NCI-H82 treated with DMSO at 0.1 percent for 48 hours (cell line): ENCODE data around the gene SEMA5A.

Source experiments
- DNase-seq: peaks from one replicate; lab custom pipeline; 2025; ENCODE audit not compliant: unreplicated experiment; lab: John Stamatoyannopoulos, UW

Gene SEMA5A

DNA sequence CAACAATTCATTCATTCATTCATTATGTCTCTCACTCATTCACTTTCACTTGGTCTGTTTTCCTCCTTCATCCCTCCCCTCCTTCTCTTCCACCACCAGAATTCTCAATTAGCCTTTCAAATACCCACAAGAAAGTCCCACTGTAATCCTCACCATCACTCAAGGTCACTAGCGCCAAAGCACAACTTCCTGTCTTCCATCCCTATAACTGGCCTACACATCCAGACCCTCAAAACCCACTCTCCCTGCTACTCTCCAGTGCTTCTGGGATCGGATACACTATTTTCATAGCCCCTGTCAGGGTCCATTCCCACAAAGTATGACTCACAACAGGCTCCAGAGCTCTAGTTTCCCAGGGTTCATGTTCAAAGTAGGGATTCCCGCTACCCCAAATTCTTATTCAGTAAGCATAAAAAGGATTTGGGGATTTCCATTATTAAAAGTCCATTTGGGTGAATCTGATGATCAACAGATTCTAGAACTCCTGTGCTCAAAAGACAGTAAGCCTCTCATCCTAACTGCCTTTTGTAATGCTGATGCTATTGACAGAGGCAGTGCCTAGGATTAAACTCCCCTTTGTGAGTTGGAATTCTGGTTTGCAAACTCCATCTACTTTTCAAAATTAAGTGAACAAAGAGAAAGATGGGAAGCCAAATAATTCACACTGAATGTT, 250.9 kb downstream of the SEMA5A start:
- no peak for DNase-seq

DNA sequence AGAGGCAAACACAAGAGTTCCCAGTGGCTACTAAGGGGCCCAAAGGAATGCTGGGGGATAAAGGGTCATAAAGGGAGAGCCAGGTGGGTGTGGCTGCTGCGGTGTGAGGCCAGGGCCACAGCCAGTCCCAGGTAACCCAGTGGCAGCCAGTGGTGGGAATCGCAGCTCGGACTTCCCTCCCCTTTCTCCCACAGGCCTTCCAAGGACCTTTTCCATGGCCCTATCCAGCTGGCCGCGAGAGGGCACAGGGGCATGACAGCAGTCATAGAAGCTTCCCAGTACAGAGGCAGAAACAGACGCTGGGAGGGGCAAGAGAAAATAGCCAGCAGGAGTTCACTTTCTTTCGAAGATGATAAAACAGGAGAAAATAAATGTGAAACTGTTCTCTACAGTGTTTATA, 257.6 kb downstream of the SEMA5A start:
- no peak for DNase-seq

DNA sequence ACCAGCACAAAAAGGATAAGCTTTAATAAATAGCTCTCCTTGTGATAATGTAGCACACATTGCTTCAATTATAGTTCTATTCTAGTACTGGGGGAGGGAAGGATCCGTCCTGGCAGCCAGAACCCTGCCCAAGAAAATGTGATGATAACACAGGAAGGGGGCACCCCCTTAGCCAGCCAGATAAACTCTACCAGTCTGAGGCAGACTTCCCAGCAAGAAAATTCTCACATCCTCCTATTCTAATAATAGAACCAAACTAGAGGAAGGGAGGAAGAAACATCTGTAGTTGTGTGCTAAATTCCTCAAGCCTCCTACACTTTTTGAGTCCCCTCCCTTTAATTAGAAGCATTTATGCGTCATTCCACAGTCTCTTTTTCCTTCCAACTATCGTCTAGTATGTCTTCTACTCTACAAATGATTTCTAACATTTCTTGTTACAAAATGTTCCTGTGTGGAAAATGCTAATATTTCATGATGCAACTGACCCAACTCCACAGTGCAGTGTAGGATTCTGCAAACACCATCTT, 261.0 kb downstream of the SEMA5A start:
- DNase-seq: no peak

DNA sequence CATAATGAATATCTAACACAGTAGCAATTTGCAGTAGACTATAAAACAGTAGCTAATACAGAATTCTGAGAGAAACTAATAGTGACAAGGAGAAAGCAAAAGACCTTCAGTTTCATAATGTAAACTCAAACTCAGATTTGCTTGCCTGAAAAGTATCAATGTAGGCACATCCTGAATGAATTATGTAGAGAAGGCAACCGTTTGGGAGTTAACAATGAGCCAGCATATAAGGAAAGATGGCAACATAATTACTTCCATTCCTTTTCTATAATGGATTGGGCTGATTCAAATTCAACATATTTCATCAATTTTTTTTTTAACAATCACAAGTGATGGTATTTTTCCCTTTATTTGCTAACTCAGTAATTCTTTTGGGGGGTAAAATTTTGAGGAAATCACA, 261.6 kb downstream of the SEMA5A start:
- no peak for DNase-seq

DNA sequence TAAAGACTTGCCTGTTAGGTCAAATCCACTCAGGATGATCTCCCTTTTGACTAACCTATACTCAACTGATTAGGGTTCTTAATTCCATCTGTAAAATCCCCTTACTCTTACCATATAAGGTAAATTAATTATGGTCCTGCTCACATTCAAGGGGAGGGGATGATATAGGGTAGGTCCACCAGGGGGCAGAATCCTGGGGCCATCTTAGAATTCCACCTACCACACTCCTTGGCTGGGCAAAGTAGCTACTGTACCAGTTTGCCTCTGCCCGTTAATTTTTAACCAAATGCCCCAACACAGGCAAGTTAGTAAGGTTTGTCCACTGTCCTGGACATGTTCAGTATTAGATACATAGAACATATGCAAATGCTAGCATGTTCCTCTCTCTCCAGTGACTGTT, 262.4 kb downstream of the SEMA5A start:
- no peak for DNase-seq

DNA sequence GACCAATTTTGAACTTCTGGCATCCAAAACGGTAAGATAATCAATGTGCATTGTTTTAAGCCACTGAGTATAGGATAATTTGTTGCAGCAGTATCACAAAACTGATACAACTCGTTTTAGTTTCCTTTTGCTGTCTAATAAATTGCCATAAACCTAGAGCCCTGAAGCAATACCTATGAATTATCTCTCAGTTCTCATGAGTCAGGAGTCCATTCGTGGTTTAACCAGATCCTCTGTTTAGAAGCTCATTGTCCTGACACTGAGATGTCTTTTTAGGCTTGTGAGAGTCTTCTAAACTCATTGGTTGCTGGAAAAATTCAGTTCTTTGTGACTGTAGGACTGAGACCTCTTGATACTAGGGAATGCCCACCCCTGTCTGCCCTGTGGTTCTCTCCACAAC, 262.9 kb downstream of the SEMA5A start:
- DNase-seq: no peak

DNA sequence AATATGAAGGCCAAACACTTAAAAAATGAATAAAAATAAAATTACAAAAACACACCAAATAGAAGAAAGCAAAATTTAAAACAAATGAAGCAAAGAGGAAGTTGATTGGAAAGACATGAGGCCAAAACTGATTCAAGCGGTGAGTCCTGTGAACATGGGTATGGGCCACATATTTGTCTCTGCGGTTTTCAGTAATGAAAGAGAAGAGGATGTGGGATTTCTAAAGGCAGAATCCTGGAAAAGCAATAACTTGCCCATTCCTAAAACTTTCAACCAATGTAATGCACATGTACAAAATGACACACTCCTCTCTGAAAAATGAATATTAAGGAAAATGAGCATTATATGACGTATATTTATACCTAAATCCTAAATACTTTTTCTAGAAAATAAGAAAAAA, 263.7 kb downstream of the SEMA5A start:
- no peak for DNase-seq

DNA sequence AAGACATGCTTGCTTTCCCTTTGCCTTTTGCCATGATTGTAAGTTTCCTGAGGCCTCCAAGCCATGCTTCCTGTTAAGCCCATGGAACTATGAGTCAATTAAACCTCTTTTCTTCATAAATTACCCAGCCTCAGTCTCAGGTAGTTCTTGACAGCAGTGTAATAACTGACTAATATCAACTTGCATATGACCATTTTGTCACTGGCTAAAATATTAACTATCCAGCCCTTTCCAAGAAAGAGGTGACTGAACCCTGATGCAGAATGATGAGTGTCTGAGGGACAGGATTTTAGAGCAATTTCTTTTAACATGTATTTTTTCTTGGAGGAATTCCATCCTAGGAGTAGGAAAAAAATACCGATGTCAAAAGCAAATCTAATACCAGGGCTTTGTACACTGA, 266.1 kb downstream of the SEMA5A start:
- DNase-seq: no peak

DNA sequence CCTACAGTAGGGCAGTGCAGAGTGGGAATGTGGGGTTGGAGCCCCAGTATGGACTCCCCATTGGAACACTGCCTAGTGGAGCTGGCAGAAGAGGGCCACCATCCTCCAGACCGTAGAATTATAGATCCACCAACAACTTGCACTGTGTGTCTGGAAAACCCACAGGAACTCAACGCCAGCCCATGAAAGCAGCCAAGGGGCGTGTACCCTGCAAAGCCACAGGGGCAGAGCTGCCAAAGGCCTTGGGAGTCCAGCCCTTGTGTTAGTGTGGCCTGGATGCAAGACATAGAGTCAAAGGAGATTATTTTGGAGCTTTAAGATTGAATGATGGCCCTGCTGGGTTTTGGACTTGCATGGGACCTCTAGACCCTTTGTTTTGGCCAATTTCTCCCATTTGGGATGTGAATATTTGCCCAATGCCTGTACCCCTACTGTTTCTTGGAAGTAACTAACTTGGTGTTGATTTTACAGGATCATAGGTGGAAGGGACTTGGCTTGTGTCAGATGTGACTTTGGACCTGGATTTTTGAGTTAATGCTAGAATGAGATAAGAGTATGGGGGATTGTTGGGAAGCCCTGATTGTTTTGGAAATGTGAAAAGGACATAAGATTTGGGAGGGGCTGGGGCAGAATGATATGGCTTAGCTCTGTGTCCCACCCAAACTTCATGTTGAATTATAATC, 266.8 kb downstream of the SEMA5A start:
- DNase-seq: no peak

DNA sequence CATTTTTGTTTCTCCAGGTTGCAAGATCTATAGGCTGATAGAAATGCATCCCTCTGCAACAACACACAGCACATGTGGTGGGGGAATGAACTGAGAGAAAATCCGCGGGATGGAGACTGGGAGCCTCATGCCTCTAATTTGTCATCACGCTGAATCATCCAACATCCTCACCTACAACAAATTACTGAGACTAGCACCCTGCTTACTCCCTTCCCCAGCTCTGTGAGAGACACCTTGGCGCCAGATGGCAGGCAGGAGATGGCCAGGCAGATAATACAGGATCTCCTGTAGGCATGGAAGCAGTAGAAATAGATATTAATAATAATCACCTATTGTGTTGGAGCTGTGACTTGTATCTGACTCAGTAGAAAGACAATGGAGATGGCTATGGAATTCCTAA, 276.9 kb downstream of the SEMA5A start:
- DNase-seq: no peak

DNA sequence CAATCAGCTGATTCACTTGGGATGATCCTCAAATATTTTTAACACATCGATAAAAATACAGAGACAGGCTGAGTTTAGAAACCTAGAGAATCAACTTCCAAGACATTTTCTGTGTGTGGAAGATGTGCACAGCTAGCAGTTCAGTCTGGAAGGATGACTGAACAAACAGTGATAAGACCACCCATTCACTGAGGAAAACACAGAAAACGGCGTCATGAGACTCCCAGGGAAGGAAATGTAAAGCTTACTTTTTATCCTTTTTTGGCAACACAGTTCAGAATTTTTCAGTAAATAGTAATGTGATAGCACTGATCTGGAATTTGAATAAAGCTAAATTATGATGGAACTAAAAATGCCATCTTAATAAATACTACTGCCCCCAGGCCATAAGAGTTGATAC, 277.6 kb downstream of the SEMA5A start:
- DNase-seq: no peak

DNA sequence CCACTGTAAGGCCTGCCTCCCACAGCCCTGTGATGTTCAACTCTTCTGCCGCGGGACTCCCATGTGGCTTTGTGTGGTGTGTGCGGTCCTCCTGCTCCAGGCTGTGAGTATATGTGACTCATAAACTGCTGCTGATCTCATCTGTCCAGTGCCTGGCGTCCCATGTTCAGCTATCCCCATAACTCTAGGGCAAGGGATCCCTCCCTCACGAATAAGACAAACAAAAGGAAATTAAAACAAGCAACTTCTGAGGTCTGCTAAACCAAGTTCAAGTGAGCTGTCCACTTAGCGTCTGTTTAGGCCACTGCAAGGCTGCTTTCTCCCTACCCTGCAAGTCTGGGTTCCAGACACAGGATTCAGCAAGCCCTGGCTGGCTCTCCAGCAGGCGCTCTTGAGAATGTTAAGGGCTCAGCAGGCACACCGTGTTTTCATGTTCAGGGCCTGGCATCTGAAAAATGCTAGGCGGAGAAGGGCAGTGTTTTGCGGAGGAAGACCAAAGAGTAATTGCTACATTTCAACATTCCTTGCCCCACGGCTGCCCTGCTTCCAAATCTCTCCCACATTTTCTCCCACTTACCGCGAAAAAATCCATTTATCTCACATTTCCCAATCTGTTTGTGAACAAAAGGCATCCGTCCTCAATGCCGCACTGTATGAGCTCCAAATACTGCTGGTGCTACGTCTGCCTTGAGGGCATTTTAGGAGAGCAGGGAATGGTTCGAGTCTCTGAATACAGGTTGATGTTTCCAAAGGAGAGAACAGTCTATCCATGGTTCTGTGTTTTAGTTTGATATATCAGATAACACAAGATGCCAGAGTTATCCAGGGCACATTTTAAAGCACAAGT, 280.2 kb downstream of the SEMA5A start:
- DNase-seq: no peak

DNA sequence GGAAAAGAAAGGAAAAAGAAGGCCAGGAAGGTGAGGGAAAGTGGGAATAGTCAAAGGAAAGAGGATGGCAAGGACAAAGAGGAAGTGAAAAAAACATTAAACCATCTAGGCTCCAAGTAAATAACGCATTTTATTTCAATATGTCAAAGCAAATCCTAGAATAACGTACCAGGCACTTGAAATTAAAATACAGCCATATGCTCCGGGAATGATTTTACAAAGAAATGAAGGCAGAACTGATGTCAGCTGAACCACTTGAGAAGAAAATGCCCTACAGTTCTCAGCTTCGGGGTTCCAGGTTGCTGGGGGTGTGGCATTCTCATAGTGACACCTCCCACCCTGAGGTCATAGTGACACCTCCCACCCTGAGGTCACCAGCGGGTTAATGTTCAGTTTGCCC, 281.6 kb downstream of the SEMA5A start:
- DNase-seq: no peak

DNA sequence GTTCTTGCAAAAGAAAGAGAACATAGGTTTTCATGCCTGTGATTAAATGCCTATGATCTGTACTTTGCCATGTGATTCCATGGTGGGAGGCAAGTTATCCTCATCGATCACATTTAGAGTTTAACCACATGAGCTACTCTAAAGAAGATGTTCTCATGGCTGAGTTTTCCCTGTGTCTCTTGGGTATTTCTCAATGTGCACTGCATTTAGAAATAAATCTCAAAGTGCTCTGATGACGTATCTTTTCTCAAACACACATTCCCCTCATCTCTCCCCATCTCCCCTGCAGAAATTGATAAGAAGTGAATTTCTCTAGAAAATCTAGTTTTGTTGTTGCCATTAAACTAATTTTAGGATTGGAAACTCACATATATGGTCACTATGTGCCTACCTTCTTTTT, 282.2 kb downstream of the SEMA5A start:
- DNase-seq: no peak

DNA sequence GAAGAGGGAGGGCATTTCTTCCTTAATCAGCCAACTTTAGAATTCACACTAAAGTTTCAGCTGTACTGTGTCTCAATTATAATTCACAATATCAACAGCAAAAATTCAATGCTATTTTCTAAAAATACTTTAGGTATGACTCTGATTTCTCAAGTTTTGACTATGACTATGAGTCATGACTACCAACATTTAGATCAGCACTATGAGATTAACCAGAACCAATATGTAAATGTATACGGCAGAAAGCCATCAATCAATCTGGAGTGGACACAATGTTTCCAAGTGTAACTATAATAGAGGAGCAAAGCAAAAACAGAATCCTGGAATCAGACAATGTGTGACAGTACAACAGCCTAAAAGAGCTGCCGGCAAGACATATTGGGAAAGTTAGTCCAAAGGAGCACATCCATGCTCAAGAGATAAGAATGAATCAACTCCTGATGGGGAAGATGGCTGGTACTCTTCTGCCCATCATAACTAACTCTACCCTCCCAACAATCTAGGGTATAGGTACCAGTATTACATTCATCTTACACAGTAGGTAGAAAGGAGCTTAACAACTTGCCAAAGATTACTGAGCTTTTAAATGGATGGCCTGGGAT, 294.4 kb downstream of the SEMA5A start:
- DNase-seq: no peak

DNA sequence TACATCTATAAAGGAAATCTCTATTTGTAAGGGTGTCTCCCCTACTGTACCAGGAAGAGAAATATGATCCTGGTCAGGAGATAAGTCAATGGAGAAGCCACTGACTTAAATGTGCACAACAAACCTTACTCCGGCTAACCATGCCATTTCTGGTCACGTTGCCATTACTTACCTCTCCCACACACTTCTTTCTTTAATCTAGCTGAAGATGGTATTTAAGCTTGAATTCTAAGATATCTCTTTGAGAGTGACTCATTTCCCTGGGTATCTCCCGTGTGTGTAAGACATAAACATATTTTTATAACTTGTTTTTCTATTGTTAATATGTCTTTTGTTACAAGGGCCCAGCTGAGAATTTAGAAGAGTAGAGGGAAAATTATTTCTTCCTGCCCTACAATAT, 296.6 kb downstream of the SEMA5A start:
- DNase-seq: no peak

DNA sequence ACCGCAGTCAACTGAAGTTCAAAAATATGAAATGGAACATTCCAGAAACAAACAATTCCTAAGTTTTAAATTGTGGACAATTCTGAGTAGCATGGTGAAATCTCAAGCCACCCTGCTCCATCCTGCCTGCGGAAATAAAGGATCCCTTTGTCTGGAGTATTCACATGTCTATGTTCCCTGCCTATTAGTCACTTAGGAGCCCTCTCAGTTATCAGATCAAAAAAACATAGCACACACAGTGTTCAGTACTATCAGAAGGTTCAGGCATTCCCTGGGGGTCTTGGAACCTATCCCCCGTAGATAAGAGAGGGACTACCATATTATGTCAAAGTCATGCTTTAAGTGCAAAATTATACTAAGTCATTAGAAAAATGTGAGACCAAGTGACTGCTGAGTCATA, 300.8 kb downstream of the SEMA5A start:
- no peak for DNase-seq

DNA sequence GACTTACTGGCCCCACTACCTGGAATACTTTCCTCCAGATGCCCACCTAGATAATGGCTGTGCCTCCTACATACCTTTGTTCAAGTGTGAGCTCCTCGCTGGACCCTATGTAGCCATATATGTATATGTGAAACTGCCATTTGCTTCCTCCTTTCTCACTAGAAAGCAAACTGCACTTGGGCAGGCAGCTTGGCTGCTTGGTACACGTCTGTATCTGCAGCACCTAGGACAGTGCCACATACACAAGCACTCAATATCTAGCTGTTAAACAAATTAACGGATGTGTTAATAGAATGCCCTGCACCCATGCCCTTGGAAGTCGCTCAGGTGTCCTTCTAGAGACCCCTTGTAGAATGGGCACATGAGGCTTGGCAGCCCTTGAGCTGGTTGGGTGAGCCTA, 301.5 kb downstream of the SEMA5A start:
- no peak for DNase-seq

DNA sequence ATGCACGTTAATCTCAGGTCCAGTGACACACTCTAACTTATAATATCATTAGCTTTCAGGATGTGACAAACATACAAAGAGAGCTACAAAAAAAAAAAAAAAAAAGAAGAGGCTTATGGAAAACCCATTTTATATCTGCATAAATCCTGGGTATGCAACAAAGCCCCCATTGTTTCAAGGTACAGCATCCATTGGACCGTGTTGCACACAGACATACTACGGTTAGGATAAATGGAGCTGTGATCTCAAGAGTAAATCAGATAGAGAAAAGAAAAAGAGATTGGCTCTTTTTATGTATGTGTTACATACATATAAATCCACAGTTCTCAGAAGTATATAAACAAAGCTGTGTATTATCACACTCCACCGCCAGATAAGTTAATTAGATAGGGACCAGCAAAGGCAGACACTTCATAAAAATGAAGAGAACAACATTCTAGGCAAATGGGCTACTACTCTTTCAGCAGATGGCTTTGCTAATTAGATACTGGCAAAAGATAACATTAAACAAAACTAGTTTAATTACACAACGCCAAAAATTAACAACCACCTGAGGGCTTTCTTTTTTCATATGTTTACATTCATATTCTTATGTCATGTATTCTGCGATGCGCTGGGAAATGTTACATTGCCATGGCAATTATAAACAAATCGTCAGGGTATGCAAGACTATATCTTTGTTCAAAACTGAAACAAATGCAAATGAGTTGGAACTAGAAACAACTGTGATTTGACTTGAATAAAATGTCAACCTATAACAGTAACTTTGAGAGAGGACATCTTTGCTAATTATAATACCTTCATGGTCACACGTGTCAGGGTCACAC, 304.2 kb downstream of the SEMA5A start:
- no peak for DNase-seq

DNA sequence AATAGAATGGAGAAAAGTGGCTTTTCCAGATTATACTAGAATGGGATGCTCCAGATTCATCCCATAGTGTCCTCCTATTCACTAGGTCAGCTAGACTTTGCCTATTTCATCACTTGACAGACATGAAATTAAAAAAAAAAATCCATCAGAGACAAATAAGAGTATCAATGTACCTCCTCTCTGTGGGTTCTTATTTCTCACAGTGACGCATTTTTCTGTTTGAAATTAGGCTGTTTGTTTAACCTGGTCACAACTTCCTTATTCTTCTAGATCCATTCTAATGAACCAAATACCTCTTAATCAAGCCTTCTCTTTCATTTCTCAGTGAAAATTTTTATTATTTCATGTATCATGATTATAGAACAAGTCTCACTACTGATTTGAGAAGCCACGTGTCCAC, 305.4 kb downstream of the SEMA5A start:
- no peak for DNase-seq

DNA sequence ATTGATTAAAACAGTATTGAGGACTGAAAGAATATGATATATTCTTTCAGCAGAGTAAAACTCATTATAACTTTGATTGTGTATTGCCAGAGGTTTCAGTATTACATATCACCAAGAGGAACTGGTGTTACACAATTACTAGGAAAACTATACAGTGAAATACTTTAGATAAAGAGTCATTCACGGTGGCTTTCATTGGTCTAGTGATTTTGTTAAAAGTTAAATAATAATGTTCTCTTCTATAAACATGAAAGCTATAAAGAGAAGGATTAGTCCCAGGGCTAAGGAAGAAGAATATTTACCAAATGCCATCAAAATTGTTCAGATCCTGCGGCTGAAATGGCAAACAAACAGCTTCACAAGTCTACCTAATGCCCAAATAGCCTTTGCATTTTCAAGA, 306.2 kb downstream of the SEMA5A start:
- no peak for DNase-seq
